Right lobe of liver (tissue), 6 donors: ENCODE data around the gene TMEM201. TPM values are rescaled to one million over a fixed set of nuclear protein-coding genes. Genes with fewer than 3 reads are reported as not detected.
"Not testable (repeated sequence)": the region's sequence is repeated elsewhere in the genome, so short reads cannot be mapped to it uniquely, and the experiment has no call there.

ENCODE experiments used
- ATAC-seq, 4 donors: fragments of 200-7000 bp; cut with Tn5 transposase; one replicate each; pipeline ENCODE4 v1.9.1; 2020; ENCODE audit warnings: mild to moderate bottlenecking in 4 of 4, moderate library complexity in 4 of 4
- DNase-seq, 3 donors: peaks; one replicate each; pipeline ENCODE4 v3.0.0-alpha.2; 2020
- H3K27ac ChIP-seq, 3 donors: fragments of 200-600 bp; one replicate each; pipeline ENCODE4 v1.8.0; 2022
- H3K27me3 ChIP-seq, 2 donors: fragments of 200-600 bp; one replicate each; pipeline ENCODE4 v1.8.0; 2022
- H3K36me3 ChIP-seq, 4 donors: fragments of 200-600 bp; sonication (generic) in 1 of 4; one replicate each; pipeline versions ENCODE4 v1.5.1 to v1.8.0; 2017 to 2022; ENCODE audit warnings: control low read depth in 1 of 4
- H3K4me1 ChIP-seq, 4 donors: fragments of 200-600 bp; sonication (generic) in 1 of 4; one replicate each; pipeline versions ENCODE4 v1.5.1 to v1.8.0; 2017 to 2022; ENCODE audit warnings: control low read depth in 1 of 4
- H3K4me3 ChIP-seq, 3 donors: fragments of 200-600 bp; one replicate each; pipeline ENCODE4 v1.8.0; 2022
- H3K9me3 ChIP-seq, 4 donors: fragments of 200-600 bp; sonication (generic) in 1 of 4; one replicate each; pipeline versions ENCODE4 v1.5.1 to v1.8.0; 2017 to 2022; ENCODE audit warnings: control low read depth in 1 of 4
- CTCF ChIP-seq, 4 donors: fragments of 200-600 bp in 3 of 4; fragments of 450-650 bp in 1 of 4; IDR thresholded peaks; one replicate each; pipeline versions ENCODE4 v1.5.1 to v1.8.0; 2016 to 2022; ENCODE audit warnings: antibody characterized with exemption in 4 of 4, mild to moderate bottlenecking in 2 of 4
- POLR2A ChIP-seq: fragments of 450-650 bp; IDR thresholded peaks from one replicate; pipeline ENCODE4 v1.6.1; 2017; ENCODE audit warnings: antibody characterized with exemption, mild to moderate bottlenecking
- WGBS: methylation state at CpG from one replicate; pipeline ENCODE4 v1.1.6; 2018; ENCODE audit warnings: low coverage, low lambda C conversion rate; ENCODE audit not compliant: insufficient coverage; ENCODE audit errors: missing lambda C conversion rate; 5-methylcytosine and 5-hydroxymethylcytosine counted together
- intact Hi-C, 2 donors: fragments of 100-400 bp; cut with DNase I; formaldehyde crosslinking; loops; one replicate each; pipeline versions ENCODE4 v1.11.2 to v1.14.1; 2022
- total RNA-seq, 6 experiments: library from RNA; depleted of rRNA in 2 of 6; stranded (reverse); fragments of >200 nt in 2 of 6; fragmentation: NEBNext Ultra II Directional in 3 of 6; extraction: Animal tissue kit (Norgen Biotek cat#: 25700) in 3 of 6; gene quantifications; one replicate each; pipeline versions ENCODE4 v1.1.0 to v1.2.4, GENCODE V29; 2016 to 2023
- donor health status: DM: no; HTN: yes; CAD: no.
- donor health status: DM: no; HTN: no; CAD: no.
- donor health status: DM: no; HTN: no; CAD: no.
- donor health status: DM: no; HTN: yes; CAD: no.
- donor health status: DM: no; HTN: yes; CAD: no.

Gene TMEM201
- total RNA-seq, 6 experiments from 2014 or later = 1.6 to 5.8 (median 3.0) TPM

GRCh38 chr1:9558946-9559545 lies 29.7 kb upstream of the TMEM201 start:
- WGBS = 89% methylated on average over 11 of the region's 11 CpGs
- Histone ChIP-seq H3K4me1 (peaks cover 0 to 33% (median 12%) of the 10 kb centered on the region in 4 donors), H3K4me3 (no peak overlapping the region), H3K9me3 (no peaks in the 10 kb centered on the region), H3K27me3 (no peaks in the 10 kb centered on the region), H3K27ac (no peak overlapping the region), H3K36me3 (peaks cover 0 to 26% (median 8%) of the 10 kb centered on the region in 4 donors)
- DNase-seq (no peak), ATAC-seq (no peak)
- intact Hi-C loops = no loop called here
- no peak for TF ChIP-seq POLR2A
- TF ChIP-seq CTCF (IDR thresholded peaks at IDR 0.05) = no peak

GRCh38 chr1:9559673-9560072 lies 29.0 kb upstream of the TMEM201 start:
- intact Hi-C loops = no loop called here
- DNase-seq (no peak), ATAC-seq (no peak)
- Histone ChIP-seq H3K27ac (no peak overlapping the region), H3K36me3 (peaks cover 0 to 26% (median 8%) of the 10 kb centered on the region in 4 donors), H3K27me3 (no peaks in the 10 kb centered on the region), H3K4me1 (peaks cover 0 to 29% (median 9%) of the 10 kb centered on the region in 4 donors), H3K4me3 (no peak overlapping the region), H3K9me3 (no peaks in the 10 kb centered on the region)
- no peak for TF ChIP-seq CTCF (IDR thresholded peaks at IDR 0.05)
- no peak for TF ChIP-seq POLR2A
- WGBS = 72% methylated on average over 5 of the region's 5 CpGs

GRCh38 chr1:9560090-9560489 lies 28.6 kb upstream of the TMEM201 start:
- H3K27ac ChIP-seq, ATAC-seq, H3K27me3 ChIP-seq, H3K4me3 ChIP-seq, DNase-seq, intact Hi-C loops, H3K9me3 ChIP-seq: not testable (repeated sequence)
- Histone ChIP-seq H3K36me3 (peaks cover 0 to 26% (median 8%) of the 10 kb centered on the region in 4 donors), H3K4me1 (peaks cover 0 to 29% (median 8%) of the 10 kb centered on the region in 4 donors)
- WGBS = 96% methylated on average over 15 of the region's 17 CpGs

GRCh38 chr1:9561429-9561828 lies 27.3 kb upstream of the TMEM201 start:
- no peaks in the 10 kb centered on the region for H3K27me3 ChIP-seq
- DNase-seq = no peak
- peaks cover 0 to 28% (median 4%) of the 10 kb centered on the region in 4 donors for H3K4me1 ChIP-seq
- whole genome bisulfite sequencing = 48% methylated on average over 2 of the region's 3 CpGs
- intact Hi-C loops = no loop called here
- no peaks in the 10 kb centered on the region for H3K9me3 ChIP-seq
- peak overlapping the region in 1 of 3 donors; percentile 4 for H3K27ac ChIP-seq
- H3K4me3 ChIP-seq = no peak overlapping the region
- peaks cover 0 to 26% (median 5%) of the 10 kb centered on the region in 4 donors for H3K36me3 ChIP-seq
- peak; percentile 30 to 72 (median 50) for ATAC-seq
- TF ChIP-seq CTCF (IDR thresholded peaks at IDR 0.05) (no peak), POLR2A (no peak)

GRCh38 chr1:9569267-9569666 lies 19.4 kb upstream of the TMEM201 start:
- ATAC-seq (no peak), DNase-seq (no peak)
- Histone ChIP-seq H3K9me3 (no peaks in the 10 kb centered on the region), H3K27ac (no peak overlapping the region), H3K36me3 (peaks cover 0 to 13% (median 9%) of the 10 kb centered on the region in 4 donors), H3K27me3 (no peaks in the 10 kb centered on the region), H3K4me1 (peaks cover 0 to 20% (median 0%) of the 10 kb centered on the region in 4 donors), H3K4me3 (no peak overlapping the region)
- intact Hi-C loops = no loop called here
- WGBS = 71% methylated on average over 1 of the region's 1 CpG
- no peak for TF ChIP-seq CTCF (IDR thresholded peaks at IDR 0.05)
- TF ChIP-seq POLR2A = no peak

GRCh38 chr1:9570886-9571529 lies 17.7 kb upstream of the TMEM201 start:
- peak; percentile 41 to 65 (median 60) for ATAC-seq
- not testable (repeated sequence) for H3K27me3 ChIP-seq, H3K4me1 ChIP-seq, H3K27ac ChIP-seq, H3K4me3 ChIP-seq, H3K9me3 ChIP-seq, DNase-seq
- H3K36me3 ChIP-seq = peaks cover 0 to 15% (median 10%) of the 10 kb centered on the region in 4 donors
- intact Hi-C loops = loop anchor here (5.0 to 10.0 kb wide), 2 partner anchors 74 to 76 kb away; no protein-coding TSS in a partner anchor
- WGBS = 57% methylated on average over 16 of the region's 16 CpGs
